IPS-15b (cell line): Measurements from ENCODE around the gene DENND1B.

Source experiments
- H3K27me3 ChIP-seq: one replicate; pipeline ENCODE4 v1.6.1; 2013; ENCODE audit warnings: low read length; ENCODE audit not compliant: control insufficient read depth, insufficient read depth
- H3K36me3 ChIP-seq: one replicate; pipeline ENCODE4 v1.6.1; 2013; ENCODE audit warnings: low read length; ENCODE audit not compliant: control insufficient read depth, insufficient read depth
- H3K4me1 ChIP-seq: one replicate; pipeline ENCODE4 v1.6.1; 2013; ENCODE audit warnings: mild to moderate bottlenecking, low read length; ENCODE audit not compliant: control insufficient read depth, insufficient read depth
- H3K4me3 ChIP-seq: one replicate; pipeline ENCODE4 v1.5.1; 2013; ENCODE audit warnings: low read depth, low read length
- H3K9ac ChIP-seq: one replicate; pipeline ENCODE4 v1.6.1; 2013; ENCODE audit warnings: low read depth, mild to moderate bottlenecking, low read length
- H3K9me3 ChIP-seq: one replicate; pipeline ENCODE4 v1.6.1; 2013; ENCODE audit warnings: mild to moderate bottlenecking, low read length; ENCODE audit not compliant: control insufficient read depth, insufficient read depth

The DENND1B gene

GRCh38 chr1:197695961-197696360 lies 79.3 kb downstream of the DENND1B start:
- Histone ChIP-seq H3K36me3 (no peaks in the 10 kb centered on the region), H3K4me3 (no peak overlapping the region), H3K9ac (no peak overlapping the region), H3K4me1 (no peaks in the 10 kb centered on the region), H3K9me3 (no peaks in the 10 kb centered on the region), H3K27me3 (no peaks in the 10 kb centered on the region)

- Histone ChIP-seq H3K9me3 (no peaks in the 10 kb centered on the region), H3K4me1 (no peaks in the 10 kb centered on the region), H3K4me3 (no peak overlapping the region), H3K27me3 (no peaks in the 10 kb centered on the region), H3K9ac (no peak overlapping the region), H3K36me3 (no peaks in the 10 kb centered on the region)
Observed at GRCh38 chr1:197692965-197693364, 82.3 kb downstream of the DENND1B start.

- no peaks in the 10 kb centered on the region for H3K9me3 ChIP-seq
- H3K27me3 ChIP-seq, result no peaks in the 10 kb centered on the region
- no peak overlapping the region for H3K9ac ChIP-seq
- no peaks in the 10 kb centered on the region for H3K36me3 ChIP-seq
- no peaks in the 10 kb centered on the region for H3K4me1 ChIP-seq
- H3K4me3 ChIP-seq, result no peak overlapping the region
Observed at GRCh38 chr1:197691816-197692215, 83.5 kb downstream of the DENND1B start.

GRCh38 chr1:197690074-197690473 lies 85.2 kb downstream of the DENND1B start:
- Histone ChIP-seq H3K9me3 (no peaks in the 10 kb centered on the region), H3K4me3 (no peak overlapping the region), H3K27me3 (no peaks in the 10 kb centered on the region), H3K4me1 (no peaks in the 10 kb centered on the region), H3K9ac (no peak overlapping the region), H3K36me3 (no peaks in the 10 kb centered on the region)

GRCh38 chr1:197688233-197688632 lies 87.0 kb downstream of the DENND1B start:
- Histone ChIP-seq H3K4me1 (no peaks in the 10 kb centered on the region), H3K27me3 (no peaks in the 10 kb centered on the region), H3K36me3 (no peaks in the 10 kb centered on the region), H3K9ac (no peak overlapping the region), H3K9me3 (no peaks in the 10 kb centered on the region), H3K4me3 (no peak overlapping the region)

- no peaks in the 10 kb centered on the region for H3K9me3 ChIP-seq
- H3K36me3 ChIP-seq, result no peaks in the 10 kb centered on the region
- H3K27me3 ChIP-seq, result no peaks in the 10 kb centered on the region
- no peak overlapping the region for H3K9ac ChIP-seq
- peaks cover 4% of the 10 kb centered on the region for H3K4me1 ChIP-seq
- no peak overlapping the region for H3K4me3 ChIP-seq
Observed at GRCh38 chr1:197686702-197687355, 88.5 kb downstream of the DENND1B start.

- H3K9ac ChIP-seq, result no peak overlapping the region
- no peaks in the 10 kb centered on the region for H3K36me3 ChIP-seq
- no peak overlapping the region for H3K4me3 ChIP-seq
- no peaks in the 10 kb centered on the region for H3K27me3 ChIP-seq
- peaks cover 4% of the 10 kb centered on the region for H3K4me1 ChIP-seq
- no peaks in the 10 kb centered on the region for H3K9me3 ChIP-seq
Observed at GRCh38 chr1:197686231-197686630, 89.0 kb downstream of the DENND1B start.

GRCh38 chr1:197685785-197686184 lies 89.5 kb downstream of the DENND1B start:
- Histone ChIP-seq H3K4me3 (no peak overlapping the region), H3K36me3 (no peaks in the 10 kb centered on the region), H3K4me1 (peaks cover 4% of the 10 kb centered on the region), H3K27me3 (no peaks in the 10 kb centered on the region), H3K9ac (no peak overlapping the region), H3K9me3 (no peaks in the 10 kb centered on the region)

- H3K9me3 ChIP-seq, result no peaks in the 10 kb centered on the region
- no peak overlapping the region for H3K9ac ChIP-seq
- H3K4me1 ChIP-seq, result peaks cover 4% of the 10 kb centered on the region
- no peak overlapping the region for H3K4me3 ChIP-seq
- no peaks in the 10 kb centered on the region for H3K27me3 ChIP-seq
- H3K36me3 ChIP-seq, result no peaks in the 10 kb centered on the region
Observed at GRCh38 chr1:197683895-197684553, 91.3 kb downstream of the DENND1B start.

GRCh38 chr1:197683280-197683679 lies 92.0 kb downstream of the DENND1B start:
- Histone ChIP-seq H3K4me3 (no peak overlapping the region), H3K27me3 (no peaks in the 10 kb centered on the region)

GRCh38 chr1:197680311-197680710 lies 95.0 kb downstream of the DENND1B start:
- Histone ChIP-seq H3K9me3 (no peaks in the 10 kb centered on the region), H3K9ac (no peak overlapping the region), H3K4me1 (peaks cover 8% of the 10 kb centered on the region), H3K36me3 (no peaks in the 10 kb centered on the region), H3K27me3 (no peaks in the 10 kb centered on the region), H3K4me3 (no peak overlapping the region)

More at GRCh38 chr1:197683280-197683679, 92.0 kb downstream of the DENND1B start:
- Histone ChIP-seq H3K4me1 (peaks cover 4% of the 10 kb centered on the region), H3K36me3 (no peaks in the 10 kb centered on the region), H3K9me3 (no peaks in the 10 kb centered on the region), H3K9ac (no peak overlapping the region)

GRCh38 chr1:197677752-197678295 lies 97.5 kb downstream of the DENND1B start:
- Histone ChIP-seq H3K9ac (no peak overlapping the region), H3K4me1 (peaks cover 14% of the 10 kb centered on the region), H3K27me3 (no peaks in the 10 kb centered on the region), H3K4me3 (no peak overlapping the region), H3K36me3 (no peaks in the 10 kb centered on the region), H3K9me3 (no peaks in the 10 kb centered on the region)
